ENCODE data around the gene HNRNPA1. TPM values are rescaled to one million over a fixed set of nuclear protein-coding genes. Genes with fewer than 3 reads are reported as not detected.
A peak's percentile ranks its signal among the peaks of the same experiment; 100 is the strongest.

Gene HNRNPA1
- total RNA-seq (2021) (2,589 to 2,788 TPM (median 2,737 TPM) in 3 replicates), Bru-seq, nascent RNA (percentile 100 among the genes with signal in this experiment)
- long read RNA-seq, experiment 1, full-length matches to known transcripts, result 5,073 of 5,712 reads
- long read RNA-seq, experiment 1, partial matches to known transcripts, result 453 of 5,712 reads
- long read RNA-seq, experiment 1, other reads (novel, unspliced or antisense), result 186 of 5,712 reads
- long read RNA-seq, experiment 2, full-length matches to known transcripts, result 2,787 of 4,738 reads
- long read RNA-seq, experiment 2, partial matches to known transcripts, result 928 of 4,738 reads
- long read RNA-seq, experiment 2, other reads (novel, unspliced or antisense), result 1,023 of 4,738 reads
- long read RNA-seq, experiment 3, full-length matches to known transcripts, result 7,460 of 10,414 reads
- long read RNA-seq, experiment 3, partial matches to known transcripts, result 2,620 of 10,414 reads
- long read RNA-seq, experiment 3, other reads (novel, unspliced or antisense), result 334 of 10,414 reads

GRCh38 chr12:54280468-54281260 is at the start of gene HNRNPA1:
Gene HNRNPA1 (plus strand): TSS chr12:54280726. CDS start chr12:54280808, 82 bp downstream.
- POLR2A ChIA-PET, result interaction anchor here (0.7 to 3.8 kb wide), 25 partner anchors 8 to 235 kb away, joined by 3 to 105 read pairs (median 5); partner anchors contain the start of genes COPZ1 and NFE2
- H3K36me3 Mint-ChIP-seq, result no peaks in the 10 kb centered on the region; the same call in none of the 2 replicates
- H3K4me3 Mint-ChIP-seq, result no peak within 1 kb of the TSS
- H3K9me3 Mint-ChIP-seq, result no peaks in the 10 kb centered on the region
- CTCF ChIA-PET, result interaction anchor here (0.5 to 2.6 kb wide), 14 partner anchors 11 to 98 kb away, joined by 3 to 23 read pairs (median 5); partner anchors contain the start of gene COPZ1
- H3K27ac Mint-ChIP-seq, result no peak within 1 kb of the TSS
- no peaks in the 10 kb centered on the region for H3K27me3 Mint-ChIP-seq (ENCODE audit: low read depth)
- peaks cover 62% of the 10 kb centered on the region for H3K4me1 Mint-ChIP-seq
- ATAC-seq, result peak; percentile 89
- peak; percentile 95 for DNase-seq (ENCODE audit: low spot score)
- no peak for TF ChIP-seq ARID4B (CRISPR knock-in tag; IDR thresholded peaks at IDR 0.05; ENCODE audit: borderline replicate concordance)
- TF ChIP-seq, protein P1, sequence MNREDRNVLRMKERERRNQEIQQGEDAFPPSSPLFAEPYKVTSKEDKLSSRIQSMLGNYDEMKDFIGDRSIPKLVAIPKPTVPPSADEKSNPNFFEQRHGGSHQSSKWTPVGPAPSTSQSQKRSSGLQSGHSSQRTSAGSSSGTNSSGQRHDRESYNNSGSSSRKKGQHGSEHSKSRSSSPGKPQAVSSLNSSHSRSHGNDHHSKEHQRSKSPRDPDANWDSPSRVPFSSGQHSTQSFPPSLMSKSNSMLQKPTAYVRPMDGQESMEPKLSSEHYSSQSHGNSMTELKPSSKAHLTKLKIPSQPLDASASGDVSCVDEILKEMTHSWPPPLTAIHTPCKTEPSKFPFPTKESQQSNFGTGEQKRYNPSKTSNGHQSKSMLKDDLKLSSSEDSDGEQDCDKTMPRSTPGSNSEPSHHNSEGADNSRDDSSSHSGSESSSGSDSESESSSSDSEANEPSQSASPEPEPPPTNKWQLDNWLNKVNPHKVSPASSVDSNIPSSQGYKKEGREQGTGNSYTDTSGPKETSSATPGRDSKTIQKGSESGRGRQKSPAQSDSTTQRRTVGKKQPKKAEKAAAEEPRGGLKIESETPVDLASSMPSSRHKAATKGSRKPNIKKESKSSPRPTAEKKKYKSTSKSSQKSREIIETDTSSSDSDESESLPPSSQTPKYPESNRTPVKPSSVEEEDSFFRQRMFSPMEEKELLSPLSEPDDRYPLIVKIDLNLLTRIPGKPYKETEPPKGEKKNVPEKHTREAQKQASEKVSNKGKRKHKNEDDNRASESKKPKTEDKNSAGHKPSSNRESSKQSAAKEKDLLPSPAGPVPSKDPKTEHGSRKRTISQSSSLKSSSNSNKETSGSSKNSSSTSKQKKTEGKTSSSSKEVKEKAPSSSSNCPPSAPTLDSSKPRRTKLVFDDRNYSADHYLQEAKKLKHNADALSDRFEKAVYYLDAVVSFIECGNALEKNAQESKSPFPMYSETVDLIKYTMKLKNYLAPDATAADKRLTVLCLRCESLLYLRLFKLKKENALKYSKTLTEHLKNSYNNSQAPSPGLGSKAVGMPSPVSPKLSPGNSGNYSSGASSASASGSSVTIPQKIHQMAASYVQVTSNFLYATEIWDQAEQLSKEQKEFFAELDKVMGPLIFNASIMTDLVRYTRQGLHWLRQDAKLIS (CRISPR knock-in tag; IDR thresholded peaks at IDR 0.05; ENCODE audit: borderline replicate concordance), result peak; percentile 30; the same call in 1 of the 2 replicates
- TF ChIP-seq SP1 (CRISPR knock-in tag; conservative IDR thresholded peaks at IDR 0.05), result peak; percentile 18; the same call in 1 of the 2 replicates
- TF ChIP-seq KAT7 (CRISPR knock-in tag; IDR thresholded peaks at IDR 0.05; ENCODE audit: borderline replicate concordance), result peak; percentile 81; the same call in 1 of the 2 replicates
- TF ChIP-seq, protein P2, sequence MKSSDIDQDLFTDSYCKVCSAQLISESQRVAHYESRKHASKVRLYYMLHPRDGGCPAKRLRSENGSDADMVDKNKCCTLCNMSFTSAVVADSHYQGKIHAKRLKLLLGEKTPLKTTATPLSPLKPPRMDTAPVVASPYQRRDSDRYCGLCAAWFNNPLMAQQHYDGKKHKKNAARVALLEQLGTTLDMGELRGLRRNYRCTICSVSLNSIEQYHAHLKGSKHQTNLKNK (CRISPR knock-in tag; IDR thresholded peaks at IDR 0.05), result no peak
- peak; percentile 82; the same call in 1 of the 2 replicates for TF ChIP-seq PRRX2 (CRISPR knock-in tag; IDR thresholded peaks at IDR 0.05)
- TF ChIP-seq ETV6 (CRISPR knock-in tag; IDR thresholded peaks at IDR 0.05), result peak; percentile 81; the same call in 1 of the 2 replicates
- TF ChIP-seq ZNF396 (CRISPR knock-in tag; IDR thresholded peaks at IDR 0.05; ENCODE audit: borderline replicate concordance), result no peak
- TF ChIP-seq TEAD4 (CRISPR knock-in tag; IDR thresholded peaks at IDR 0.05), result peak; percentile 53; the same call in 1 of the 2 replicates
- peak; percentile 98 for TF ChIP-seq NFYB (CRISPR knock-in tag; conservative IDR thresholded peaks at IDR 0.05; ENCODE audit: low read depth)
- peak; percentile 50; the same call in 1 of the 2 replicates for TF ChIP-seq IRF1 (CRISPR knock-in tag; IDR thresholded peaks at IDR 0.05)
- peak; percentile 94; the same call in 1 of the 2 replicates for TF ChIP-seq EMX1 (CRISPR knock-in tag; IDR thresholded peaks at IDR 0.05)
- TF ChIP-seq, protein P3, sequence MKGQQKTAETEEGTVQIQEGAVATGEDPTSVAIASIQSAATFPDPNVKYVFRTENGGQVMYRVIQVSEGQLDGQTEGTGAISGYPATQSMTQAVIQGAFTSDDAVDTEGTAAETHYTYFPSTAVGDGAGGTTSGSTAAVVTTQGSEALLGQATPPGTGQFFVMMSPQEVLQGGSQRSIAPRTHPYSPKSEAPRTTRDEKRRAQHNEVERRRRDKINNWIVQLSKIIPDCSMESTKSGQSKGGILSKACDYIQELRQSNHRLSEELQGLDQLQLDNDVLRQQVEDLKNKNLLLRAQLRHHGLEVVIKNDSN (CRISPR knock-in tag; IDR thresholded peaks at IDR 0.05), result peak; percentile 2; the same call in 1 of the 2 replicates
- TF ChIP-seq HMGA2 (CRISPR knock-in tag; IDR thresholded peaks at IDR 0.05), result no peak
- no peak for TF ChIP-seq PRDM15 (CRISPR knock-in tag; IDR thresholded peaks at IDR 0.05)
- peak; percentile 11; the same call in 1 of the 2 replicates for TF ChIP-seq FOXK1 (CRISPR knock-in tag; IDR thresholded peaks at IDR 0.05)
- TF ChIP-seq ZNF121 (CRISPR knock-in tag; IDR thresholded peaks at IDR 0.05), result no peak
- TF ChIP-seq ATF3 (CRISPR knock-in tag; conservative IDR thresholded peaks at IDR 0.05), result no peak

Measured in WTC11 (cell line).